ENCODE data around the gene RBFOX1.
A peak's percentile ranks its signal among the peaks of the same experiment; 100 is the strongest.

The RBFOX1 gene

GRCh38 chr16:7319514-7319913 lies 13.1 kb upstream of the RBFOX1 start:
- Histone ChIP-seq H3K79me1 (ENCODE audit: low read depth, low read length) (no peaks in the 10 kb centered on the region), H2BK120ac (ENCODE audit: low read depth, low read length) (no peak overlapping the region), H3K23ac (ENCODE audit: low read depth, low read length, poor library complexity) (no peak overlapping the region), H2AFZ (ENCODE audit: low read length) (no peak overlapping the region), H4K91ac (ENCODE audit: low read depth, low read length, poor library complexity) (no peak overlapping the region), H3K36me3 (replicated peaks in 1 of 2; ENCODE audit: control insufficient read depth in 2 of 2, insufficient read depth in 2 of 2, low read length in 2 of 2) (no peaks in the 10 kb centered on the region), H3K4me1 (ENCODE audit: control insufficient read depth in 2 of 2, insufficient read depth in 1 of 2, low read depth in 1 of 2, low read length in 2 of 2) (peaks cover 0 to 11% of the 10 kb centered on the region in 2 donors), H3K27ac (replicated peaks; ENCODE audit: low read length) (no peak overlapping the region), H3K4ac (ENCODE audit: low read length) (no peak overlapping the region), H2AK5ac (ENCODE audit: low read depth, low read length) (no peak overlapping the region), H4K8ac (ENCODE audit: low read depth, low read length) (no peak overlapping the region), H3K9ac (ENCODE audit: low read depth, low read length, poor library complexity) (no peak overlapping the region), H2BK5ac (ENCODE audit: low read length) (no peak overlapping the region), H3K18ac (ENCODE audit: low read length) (no peak overlapping the region), H3K27me3 (ENCODE audit: control insufficient read depth in 3 of 3, insufficient read depth in 3 of 3, low read depth in 1 of 3, low read length in 3 of 3) (peaks cover 0 to 2% (median 0%) of the 10 kb centered on the region in 3 experiments), H3K9me3 (replicated peaks in 1 of 2; ENCODE audit: control insufficient read depth in 2 of 2, insufficient read depth in 1 of 2, low read depth in 1 of 2, low read length in 2 of 2) (peaks cover 0 to 2% of the 10 kb centered on the region in 2 donors), H3K14ac (ENCODE audit: low read length) (no peak overlapping the region), H2BK12ac (ENCODE audit: low read length) (no peak overlapping the region), H3K4me3 (ENCODE audit: low read length in 2 of 2) (no peak overlapping the region), H2BK15ac (ENCODE audit: low read length) (no peak overlapping the region), H3K4me2 (ENCODE audit: insufficient read depth, low read length, poor library complexity, severe bottlenecking) (no peak overlapping the region)
- WGBS, 2 donors (ENCODE audit: extremely low coverage in 2 of 2, insufficient read length in 2 of 2, insufficient replicate concordance in 1 of 2) = no CpG with 5 or more reads among the region's 4 CpGs
- no peak for DNase-seq (ENCODE audit: low spot score)

- H2BK15ac ChIP-seq (ENCODE audit: low read length) = no peak overlapping the region
- H2BK120ac ChIP-seq (ENCODE audit: low read depth, low read length) = no peak overlapping the region
- peaks cover 0 to 2% of the 10 kb centered on the region in 2 donors for H3K9me3 ChIP-seq (replicated peaks in 1 of 2; ENCODE audit: control insufficient read depth in 2 of 2, insufficient read depth in 1 of 2, low read depth in 1 of 2, low read length in 2 of 2)
- no peak overlapping the region for H4K8ac ChIP-seq (ENCODE audit: low read depth, low read length)
- H4K91ac ChIP-seq (ENCODE audit: low read depth, low read length, poor library complexity) = no peak overlapping the region
- WGBS, 2 donors (ENCODE audit: extremely low coverage in 2 of 2, insufficient read length in 2 of 2, insufficient replicate concordance in 1 of 2) = no CpG with 5 or more reads among the region's 1 CpG
- no peak overlapping the region for H3K9ac ChIP-seq (ENCODE audit: low read depth, low read length, poor library complexity)
- peaks cover 0 to 2% (median 0%) of the 10 kb centered on the region in 3 experiments for H3K27me3 ChIP-seq (ENCODE audit: control insufficient read depth in 3 of 3, insufficient read depth in 3 of 3, low read depth in 1 of 3, low read length in 3 of 3)
- H3K4me3 ChIP-seq (ENCODE audit: low read length in 2 of 2) = no peak overlapping the region
- H3K4me1 ChIP-seq (ENCODE audit: control insufficient read depth in 2 of 2, insufficient read depth in 1 of 2, low read depth in 1 of 2, low read length in 2 of 2) = peaks cover 0 to 10% of the 10 kb centered on the region in 2 donors
- no peak overlapping the region for H3K14ac ChIP-seq (ENCODE audit: low read length)
- H3K27ac ChIP-seq (replicated peaks; ENCODE audit: low read length) = no peak overlapping the region
- H3K79me1 ChIP-seq (ENCODE audit: low read depth, low read length) = no peaks in the 10 kb centered on the region
- no peak overlapping the region for H3K18ac ChIP-seq (ENCODE audit: low read length)
- no peak overlapping the region for H2BK5ac ChIP-seq (ENCODE audit: low read length)
- no peaks in the 10 kb centered on the region for H3K36me3 ChIP-seq (replicated peaks in 1 of 2; ENCODE audit: control insufficient read depth in 2 of 2, insufficient read depth in 2 of 2, low read length in 2 of 2)
- no peak overlapping the region for H3K4ac ChIP-seq (ENCODE audit: low read length)
- no peak overlapping the region for H2AK5ac ChIP-seq (ENCODE audit: low read depth, low read length)
- no peak for DNase-seq (ENCODE audit: low spot score)
- no peak overlapping the region for H2AFZ ChIP-seq (ENCODE audit: low read length)
- no peak overlapping the region for H3K23ac ChIP-seq (ENCODE audit: low read depth, low read length, poor library complexity)
- no peak overlapping the region for H3K4me2 ChIP-seq (ENCODE audit: insufficient read depth, low read length, poor library complexity, severe bottlenecking)
- H2BK12ac ChIP-seq (ENCODE audit: low read length) = no peak overlapping the region
Measured at GRCh38 chr16:7321661-7322060, 11.0 kb upstream of the RBFOX1 start.

GRCh38 chr16:7324321-7324720 lies 8.3 kb upstream of the RBFOX1 start:
- Histone ChIP-seq H3K36me3 (replicated peaks in 1 of 2; ENCODE audit: control insufficient read depth in 2 of 2, insufficient read depth in 2 of 2, low read length in 2 of 2) (no peaks in the 10 kb centered on the region), H3K4me3 (ENCODE audit: low read length in 2 of 2) (no peak overlapping the region), H3K14ac (ENCODE audit: low read length) (no peak overlapping the region), H4K91ac (ENCODE audit: low read depth, low read length, poor library complexity) (no peak overlapping the region), H3K23ac (ENCODE audit: low read depth, low read length, poor library complexity) (no peak overlapping the region), H2AFZ (ENCODE audit: low read length) (no peak overlapping the region), H3K4ac (ENCODE audit: low read length) (no peak overlapping the region), H3K9me3 (replicated peaks in 1 of 2; ENCODE audit: control insufficient read depth in 2 of 2, insufficient read depth in 1 of 2, low read depth in 1 of 2, low read length in 2 of 2) (no peaks in the 10 kb centered on the region), H3K27me3 (ENCODE audit: control insufficient read depth in 3 of 3, insufficient read depth in 3 of 3, low read depth in 1 of 3, low read length in 3 of 3) (no peaks in the 10 kb centered on the region), H3K79me1 (ENCODE audit: low read depth, low read length) (no peaks in the 10 kb centered on the region), H2BK5ac (ENCODE audit: low read length) (no peak overlapping the region), H3K4me1 (ENCODE audit: control insufficient read depth in 2 of 2, insufficient read depth in 1 of 2, low read depth in 1 of 2, low read length in 2 of 2) (peaks cover 0 to 10% of the 10 kb centered on the region in 2 donors), H2BK120ac (ENCODE audit: low read depth, low read length) (no peak overlapping the region), H2BK12ac (ENCODE audit: low read length) (no peak overlapping the region), H4K8ac (ENCODE audit: low read depth, low read length) (no peak overlapping the region), H2AK5ac (ENCODE audit: low read depth, low read length) (no peak overlapping the region), H3K9ac (ENCODE audit: low read depth, low read length, poor library complexity) (no peak overlapping the region), H3K4me2 (ENCODE audit: insufficient read depth, low read length, poor library complexity, severe bottlenecking) (no peak overlapping the region), H3K18ac (ENCODE audit: low read length) (no peak overlapping the region), H2BK15ac (ENCODE audit: low read length) (no peak overlapping the region), H3K27ac (replicated peaks; ENCODE audit: low read length) (peak overlapping the region; percentile 36)
- DNase-seq (ENCODE audit: low spot score) = peak; percentile 62
- no CpG with 5 or more reads among the region's 3 CpGs for WGBS, 2 donors (ENCODE audit: extremely low coverage in 2 of 2, insufficient read length in 2 of 2, insufficient replicate concordance in 1 of 2)

- Histone ChIP-seq H3K4me2 (ENCODE audit: insufficient read depth, low read length, poor library complexity, severe bottlenecking) (no peak overlapping the region), H3K79me1 (ENCODE audit: low read depth, low read length) (no peaks in the 10 kb centered on the region), H3K4me1 (ENCODE audit: control insufficient read depth in 2 of 2, insufficient read depth in 1 of 2, low read depth in 1 of 2, low read length in 2 of 2) (peaks cover 0 to 10% of the 10 kb centered on the region in 2 donors), H2BK15ac (ENCODE audit: low read length) (no peak overlapping the region), H3K14ac (ENCODE audit: low read length) (no peak overlapping the region), H2BK12ac (ENCODE audit: low read length) (no peak overlapping the region), H3K23ac (ENCODE audit: low read depth, low read length, poor library complexity) (no peak overlapping the region), H4K8ac (ENCODE audit: low read depth, low read length) (no peak overlapping the region), H3K27ac (replicated peaks; ENCODE audit: low read length) (no peak overlapping the region), H3K4me3 (ENCODE audit: low read length in 2 of 2) (no peak overlapping the region), H3K27me3 (ENCODE audit: control insufficient read depth in 3 of 3, insufficient read depth in 3 of 3, low read depth in 1 of 3, low read length in 3 of 3) (no peaks in the 10 kb centered on the region), H3K4ac (ENCODE audit: low read length) (no peak overlapping the region), H2AFZ (ENCODE audit: low read length) (no peak overlapping the region), H4K91ac (ENCODE audit: low read depth, low read length, poor library complexity) (no peak overlapping the region), H3K9ac (ENCODE audit: low read depth, low read length, poor library complexity) (no peak overlapping the region), H2BK5ac (ENCODE audit: low read length) (no peak overlapping the region), H2BK120ac (ENCODE audit: low read depth, low read length) (no peak overlapping the region), H3K18ac (ENCODE audit: low read length) (peak overlapping the region; percentile 21), H3K36me3 (replicated peaks in 1 of 2; ENCODE audit: control insufficient read depth in 2 of 2, insufficient read depth in 2 of 2, low read length in 2 of 2) (no peaks in the 10 kb centered on the region), H2AK5ac (ENCODE audit: low read depth, low read length) (no peak overlapping the region), H3K9me3 (replicated peaks in 1 of 2; ENCODE audit: control insufficient read depth in 2 of 2, insufficient read depth in 1 of 2, low read depth in 1 of 2, low read length in 2 of 2) (no peaks in the 10 kb centered on the region)
- no CpG with 5 or more reads among the region's 3 CpGs for WGBS, 2 donors (ENCODE audit: extremely low coverage in 2 of 2, insufficient read length in 2 of 2, insufficient replicate concordance in 1 of 2)
- no peak for DNase-seq (ENCODE audit: low spot score)
Measured at GRCh38 chr16:7325834-7326233, 6.8 kb upstream of the RBFOX1 start.
